HG02884 (cell line): Measurements from ENCODE around the gene CALHM4.

Experiments
- ATAC-seq: cut with Tn5 transposase; IDR thresholded peaks from one replicate; pipeline ENCODE4 v1.9.1; 2021; ENCODE audit warnings: mild to moderate bottlenecking, moderate library complexity; ENCODE audit not compliant: unreplicated experiment

The CALHM4 gene

DNA sequence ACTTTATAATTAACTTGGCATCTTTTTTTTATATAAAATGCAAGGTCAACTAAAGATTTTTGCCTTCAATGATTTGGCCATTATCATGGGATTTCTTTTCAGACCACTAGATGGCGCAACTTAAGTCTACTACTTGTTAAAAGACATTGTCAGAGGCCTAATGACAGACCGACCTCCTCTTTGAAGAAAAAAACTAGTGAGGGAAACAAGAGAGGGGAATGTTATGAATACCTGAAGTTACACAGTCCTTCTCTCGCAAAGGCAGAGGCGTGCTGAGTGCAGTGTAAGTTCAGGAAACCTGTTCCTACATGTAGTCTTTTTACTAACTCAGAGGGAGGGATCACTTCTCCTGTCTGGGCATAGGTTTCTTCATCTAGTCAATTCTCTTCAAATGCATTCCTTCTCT, 17.3 kb upstream of the CALHM4 start:
- ATAC-seq, result no peak

- no peak for ATAC-seq
Observed at GRCh38 chr6:116542426-116542825, 11.1 kb upstream of the CALHM4 start.

- ATAC-seq, result no peak
Observed at GRCh38 chr6:116543149-116543548, 10.4 kb upstream of the CALHM4 start.

- ATAC-seq, result no peak
Observed at GRCh38 chr6:116545651-116546050, 7.9 kb upstream of the CALHM4 start, which contains the start of gene TRAPPC3L. Gene TRAPPC3L (minus strand): TSS chr6:116545684. CDS start chr6:116545514, 170 bp downstream.

GRCh38 chr6:116547358-116547757, 6.2 kb upstream of the CALHM4 start:
- no peak for ATAC-seq

- no peak for ATAC-seq
Observed at GRCh38 chr6:116550796-116551195, 2.8 kb upstream of the CALHM4 start.

DNA sequence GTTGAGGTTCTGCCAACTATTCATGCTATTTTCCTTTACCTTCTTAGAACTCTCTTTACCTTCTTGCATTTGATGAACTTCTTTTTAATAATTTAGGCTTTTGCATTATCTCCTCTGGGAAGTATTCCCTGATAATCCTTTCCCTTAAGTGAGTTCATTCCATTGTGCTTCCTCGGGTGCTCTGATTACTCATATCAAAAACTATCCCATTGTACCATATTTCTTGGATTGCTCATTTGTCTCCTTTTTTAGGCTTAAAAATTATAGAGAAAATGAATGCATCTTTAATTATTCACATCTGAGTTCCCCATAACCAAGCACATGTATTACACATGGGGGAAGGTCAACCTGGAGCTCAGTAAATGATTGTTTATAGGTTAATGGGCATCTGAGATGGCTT, 2.5 kb downstream of the CALHM4 start:
- no peak for ATAC-seq

- no peak for ATAC-seq
Observed at GRCh38 chr6:116556814-116557415, 3.4 kb downstream of the CALHM4 start.

- no peak for ATAC-seq
Observed at GRCh38 chr6:116557893-116558292, 4.3 kb downstream of the CALHM4 start.

DNA sequence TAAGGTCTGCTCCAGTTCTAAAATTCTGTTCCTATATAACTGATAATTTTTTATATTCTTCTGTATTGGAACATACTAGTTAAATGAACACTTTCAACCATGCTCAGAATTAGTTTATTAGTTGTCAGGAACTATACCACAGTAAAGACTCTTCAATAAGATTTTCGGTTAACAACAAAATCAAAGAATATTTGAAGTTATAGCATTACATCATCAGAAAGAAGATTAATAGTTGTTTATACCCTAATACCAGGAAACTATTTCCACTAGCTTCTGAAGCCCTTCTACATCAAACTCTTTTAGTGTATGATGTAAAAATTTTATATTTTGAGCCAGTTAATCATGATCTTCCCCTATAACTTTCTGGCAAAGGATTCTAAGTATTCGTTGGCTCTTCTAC, 6.6 kb downstream of the CALHM4 start:
- ATAC-seq, result no peak

- no peak for ATAC-seq
Observed at GRCh38 chr6:116561377-116562018, 7.9 kb downstream of the CALHM4 start.

- no peak for ATAC-seq
Observed at GRCh38 chr6:116562019-116562403, 8.5 kb downstream of the CALHM4 start.

GRCh38 chr6:116562614-116563013, 9.1 kb downstream of the CALHM4 start:
- no peak for ATAC-seq

GRCh38 chr6:116563830-116564229, 10.3 kb downstream of the CALHM4 start:
- no peak for ATAC-seq

DNA sequence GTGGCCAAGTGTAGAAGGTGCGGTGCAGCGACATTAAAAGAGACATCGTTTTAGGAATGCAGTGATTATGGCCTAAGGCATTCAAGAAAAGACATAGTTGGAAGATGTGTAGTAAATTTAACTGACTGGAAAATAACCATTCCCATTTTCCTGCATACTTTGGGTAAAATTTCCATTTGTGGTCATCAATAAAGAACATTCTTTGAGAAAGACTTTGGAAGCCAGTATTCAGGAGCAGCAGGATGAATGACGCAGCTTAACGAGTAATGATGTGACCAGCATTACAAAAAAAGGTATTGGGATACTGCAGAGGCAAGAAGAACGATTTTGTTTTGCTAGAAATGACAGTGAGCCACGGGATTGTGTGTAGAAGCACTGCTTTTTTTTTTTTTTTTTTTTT, 10.8 kb downstream of the CALHM4 start:
- no peak for ATAC-seq

- ATAC-seq, result no peak
Observed at GRCh38 chr6:116564921-116565872, 11.6 kb downstream of the CALHM4 start.

GRCh38 chr6:116568111-116568510, 14.6 kb downstream of the CALHM4 start:
- ATAC-seq, result no peak

- no peak for ATAC-seq
Observed at GRCh38 chr6:116568821-116569755, 15.5 kb downstream of the CALHM4 start.

DNA sequence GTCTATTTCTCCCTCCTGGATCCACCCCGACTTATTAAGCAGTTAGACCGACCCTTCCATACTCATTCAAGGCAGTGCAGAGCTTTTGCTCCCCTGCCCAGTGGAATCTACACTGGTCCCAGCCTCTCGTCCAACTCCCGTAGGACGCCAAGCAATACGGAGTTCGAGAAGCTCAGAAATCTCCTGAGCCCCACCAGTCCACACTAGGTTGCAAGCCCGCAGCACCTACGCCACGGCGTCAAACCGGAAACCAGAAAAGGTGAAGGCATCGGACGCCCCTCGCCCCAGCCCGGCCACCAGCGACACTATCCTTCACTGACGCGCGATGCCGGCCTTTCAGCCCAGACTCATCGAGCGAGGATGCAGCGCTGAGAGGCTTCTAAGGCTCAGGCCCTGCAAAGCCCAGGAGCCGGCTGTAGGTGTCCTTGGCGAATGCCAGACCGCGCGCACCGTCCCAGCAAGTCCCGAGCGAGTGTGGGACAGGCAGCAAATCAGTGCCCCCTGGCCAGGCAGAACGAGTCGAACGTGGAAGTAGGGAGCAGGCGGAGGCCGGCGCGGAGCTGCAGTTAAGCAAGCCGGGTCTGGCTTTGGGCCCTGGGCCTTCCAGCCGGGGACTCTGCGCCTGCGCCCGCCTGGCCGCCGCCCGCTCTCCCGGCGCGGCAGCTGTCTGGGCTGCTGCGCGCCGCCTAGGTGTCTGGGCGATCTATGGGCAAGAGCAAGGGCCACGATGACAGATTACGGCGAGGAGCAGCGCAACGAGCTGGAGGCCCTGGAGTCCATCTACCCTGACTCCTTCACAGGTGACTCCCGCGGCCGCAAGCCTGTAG, 17.5 kb downstream of the CALHM4 start, which contains the start of gene RWDD1:
TSS of gene RWDD1 (plus strand) at position 649 of the 827 bp plus-strand sequence. CDS start at position 728, 79 bp downstream.
- peak; percentile 91 for ATAC-seq

DNA sequence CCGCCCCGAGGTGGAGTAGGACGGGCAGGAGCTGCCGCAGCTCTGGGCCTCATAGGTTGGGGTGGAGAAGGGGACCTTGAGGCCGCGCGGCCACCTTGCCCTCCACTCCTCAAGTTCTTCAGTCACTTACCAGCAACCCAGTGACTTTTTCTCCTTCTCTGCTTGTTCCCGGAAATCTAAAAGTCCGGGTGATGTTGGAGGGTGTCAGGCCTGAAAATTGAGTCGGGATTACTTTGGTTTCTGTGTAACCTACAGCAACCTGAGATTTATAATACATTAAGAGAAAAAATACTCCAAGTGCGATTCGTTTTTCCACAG, 18.1 kb downstream of the CALHM4 start:
- ATAC-seq, result no peak
